C4-2B (cell line): ENCODE data around the gene UBXN2A.
"Not testable (repeated sequence)": the region's sequence is repeated elsewhere in the genome, so short reads cannot be mapped to it uniquely, and the experiment has no call there.

Experiments
- H3K27ac ChIP-seq: fragments of 450-650 bp; 2 replicates; pipeline ENCODE4 v1.5.1; 2017
- ZFX ChIP-seq: fragments of 450-650 bp; IDR thresholded peaks from 2 replicates; pipeline ENCODE4 v1.6.1; 2017
- TF ChIP-seq, protein P1 (sequence below): fragments of 450-650 bp; conservative IDR thresholded peaks from 2 replicates; pipeline ENCODE4 v1.5.1; 2017; ENCODE audit warnings: mild to moderate bottlenecking

Gene UBXN2A

DNA sequence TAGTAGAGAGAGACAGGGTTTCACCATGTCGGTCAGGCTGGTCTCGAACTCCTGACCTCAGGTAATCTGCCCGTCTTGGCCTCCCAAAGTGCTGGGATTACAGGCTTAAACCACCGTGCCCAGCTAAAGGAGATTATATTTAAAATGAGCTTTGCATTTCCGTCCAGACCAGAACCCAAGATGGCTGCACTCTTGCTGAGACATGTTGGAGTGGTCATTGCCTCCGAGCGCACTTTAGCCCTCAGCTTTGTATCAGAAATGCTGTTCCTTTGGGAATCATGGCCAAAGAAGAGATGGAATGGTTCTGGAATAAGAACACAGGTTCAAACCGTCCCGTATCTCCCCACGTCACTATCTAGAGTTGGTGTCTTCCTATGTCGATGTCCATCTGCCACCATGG, 3.4 kb downstream of the UBXN2A start:
- H3K27ac ChIP-seq = no peak overlapping the region
- TF ChIP-seq, protein P1, sequence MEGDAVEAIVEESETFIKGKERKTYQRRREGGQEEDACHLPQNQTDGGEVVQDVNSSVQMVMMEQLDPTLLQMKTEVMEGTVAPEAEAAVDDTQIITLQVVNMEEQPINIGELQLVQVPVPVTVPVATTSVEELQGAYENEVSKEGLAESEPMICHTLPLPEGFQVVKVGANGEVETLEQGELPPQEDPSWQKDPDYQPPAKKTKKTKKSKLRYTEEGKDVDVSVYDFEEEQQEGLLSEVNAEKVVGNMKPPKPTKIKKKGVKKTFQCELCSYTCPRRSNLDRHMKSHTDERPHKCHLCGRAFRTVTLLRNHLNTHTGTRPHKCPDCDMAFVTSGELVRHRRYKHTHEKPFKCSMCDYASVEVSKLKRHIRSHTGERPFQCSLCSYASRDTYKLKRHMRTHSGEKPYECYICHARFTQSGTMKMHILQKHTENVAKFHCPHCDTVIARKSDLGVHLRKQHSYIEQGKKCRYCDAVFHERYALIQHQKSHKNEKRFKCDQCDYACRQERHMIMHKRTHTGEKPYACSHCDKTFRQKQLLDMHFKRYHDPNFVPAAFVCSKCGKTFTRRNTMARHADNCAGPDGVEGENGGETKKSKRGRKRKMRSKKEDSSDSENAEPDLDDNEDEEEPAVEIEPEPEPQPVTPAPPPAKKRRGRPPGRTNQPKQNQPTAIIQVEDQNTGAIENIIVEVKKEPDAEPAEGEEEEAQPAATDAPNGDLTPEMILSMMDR = no peak
- TF ChIP-seq ZFX = no peak

DNA sequence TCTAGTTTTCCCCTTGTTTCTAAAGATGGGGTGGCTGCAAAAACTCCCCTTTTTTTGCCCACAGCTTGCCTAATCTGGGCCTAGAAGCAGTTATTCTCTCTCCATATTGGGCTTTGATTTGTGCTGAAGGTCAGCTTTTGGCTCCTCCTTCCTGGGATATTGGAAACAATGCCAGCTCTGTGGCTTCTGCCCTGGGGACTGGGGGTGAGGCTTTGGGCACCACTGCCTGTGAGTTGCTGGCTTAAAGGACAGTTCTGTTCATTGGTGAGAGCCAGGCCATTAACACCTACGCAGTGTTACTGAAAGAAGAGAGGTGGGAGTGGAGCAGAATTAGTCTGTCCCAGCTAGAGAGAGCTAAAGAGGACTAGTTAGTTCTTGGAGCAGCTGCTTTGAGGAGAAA, 4.3 kb downstream of the UBXN2A start:
- no peak overlapping the region for H3K27ac ChIP-seq

DNA sequence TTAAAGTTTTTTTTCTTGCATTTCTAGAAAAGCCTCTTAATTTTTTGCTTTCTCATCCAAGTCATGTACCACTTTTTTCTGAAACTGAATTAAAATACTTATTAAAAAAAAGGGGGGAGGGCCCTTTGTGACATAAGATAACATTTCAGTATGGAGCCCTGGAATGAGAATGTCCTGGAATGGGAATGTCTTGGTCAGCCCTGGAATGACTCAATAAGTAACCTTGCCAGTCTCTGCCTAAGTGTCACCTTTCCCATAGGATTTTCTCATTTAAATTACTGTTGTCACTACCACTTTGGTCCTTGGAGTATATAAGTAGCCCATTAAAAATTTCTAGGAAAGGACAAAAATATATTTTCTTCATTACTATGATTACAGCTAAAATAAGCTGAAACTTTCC, 4.7 kb downstream of the UBXN2A start:
- no peak overlapping the region for H3K27ac ChIP-seq

More for the DNA sequence above, 4.3 kb downstream of the UBXN2A start:
- TF ChIP-seq, protein P1 = no peak
- no peak for TF ChIP-seq ZFX

DNA sequence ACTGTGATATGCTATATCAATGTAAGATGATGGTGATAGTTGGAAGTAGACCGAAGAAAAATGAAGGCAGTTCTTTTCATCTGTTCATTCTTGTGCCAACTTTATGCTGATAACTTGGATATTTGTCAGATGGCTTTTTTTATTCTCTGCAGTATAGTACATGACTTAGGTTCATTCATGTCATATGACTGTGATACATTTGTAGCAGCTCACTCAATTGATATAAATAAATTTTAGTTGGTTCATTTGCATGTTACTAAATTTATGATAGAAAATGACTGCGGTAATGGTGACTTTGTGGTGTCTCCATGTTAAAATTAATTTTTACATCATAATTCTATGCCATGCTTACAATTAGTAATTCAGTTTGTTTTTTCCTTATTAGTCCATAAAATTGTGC, 7.1 kb downstream of the UBXN2A start:
- H3K27ac ChIP-seq = no peak overlapping the region
- TF ChIP-seq ZFX = no peak

More for the DNA sequence above, 4.7 kb downstream of the UBXN2A start:
- TF ChIP-seq, protein P1 = no peak
- no peak for TF ChIP-seq ZFX

DNA sequence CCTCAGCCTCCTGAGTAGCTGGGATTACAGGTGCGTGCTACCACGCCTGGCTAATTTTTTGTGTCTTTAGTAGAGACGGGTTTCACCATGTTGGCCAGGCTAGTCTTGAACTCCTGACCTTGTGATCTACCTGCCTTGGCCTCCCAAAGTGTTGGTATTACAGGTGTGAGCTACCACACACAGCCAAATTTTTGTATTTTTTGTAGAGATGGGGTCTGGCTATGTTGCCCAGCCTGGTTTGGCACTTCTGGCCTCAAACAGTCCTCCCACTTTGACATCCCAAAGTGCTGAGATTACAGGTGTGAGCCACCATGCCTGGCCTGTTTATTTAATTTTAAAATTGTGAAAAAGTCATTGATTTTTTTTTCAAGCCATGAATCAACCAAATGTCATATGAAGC, 12.3 kb downstream of the UBXN2A start:
- H3K27ac ChIP-seq = not testable (repeated sequence)

DNA sequence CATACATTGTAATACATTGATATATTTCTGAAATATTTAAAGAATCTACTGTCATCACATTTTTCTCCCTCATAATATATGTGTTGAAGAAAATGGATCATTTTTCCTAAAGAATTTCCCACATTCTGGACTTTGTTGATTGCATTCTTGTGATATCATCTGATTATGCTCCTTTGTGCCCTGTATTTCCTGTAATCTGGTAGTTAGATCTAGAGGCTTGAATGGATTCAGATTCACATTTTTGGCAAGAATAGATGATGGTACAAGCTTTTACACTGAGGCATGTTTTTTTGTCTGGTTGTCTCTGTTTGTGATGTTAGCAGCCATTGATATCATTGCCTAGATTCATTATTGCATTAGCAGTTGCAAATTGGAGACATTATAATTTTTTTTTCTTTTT, 13.4 kb downstream of the UBXN2A start:
- H3K27ac ChIP-seq = no peak overlapping the region
- no peak for TF ChIP-seq ZFX
- TF ChIP-seq, protein P1 = no peak

DNA sequence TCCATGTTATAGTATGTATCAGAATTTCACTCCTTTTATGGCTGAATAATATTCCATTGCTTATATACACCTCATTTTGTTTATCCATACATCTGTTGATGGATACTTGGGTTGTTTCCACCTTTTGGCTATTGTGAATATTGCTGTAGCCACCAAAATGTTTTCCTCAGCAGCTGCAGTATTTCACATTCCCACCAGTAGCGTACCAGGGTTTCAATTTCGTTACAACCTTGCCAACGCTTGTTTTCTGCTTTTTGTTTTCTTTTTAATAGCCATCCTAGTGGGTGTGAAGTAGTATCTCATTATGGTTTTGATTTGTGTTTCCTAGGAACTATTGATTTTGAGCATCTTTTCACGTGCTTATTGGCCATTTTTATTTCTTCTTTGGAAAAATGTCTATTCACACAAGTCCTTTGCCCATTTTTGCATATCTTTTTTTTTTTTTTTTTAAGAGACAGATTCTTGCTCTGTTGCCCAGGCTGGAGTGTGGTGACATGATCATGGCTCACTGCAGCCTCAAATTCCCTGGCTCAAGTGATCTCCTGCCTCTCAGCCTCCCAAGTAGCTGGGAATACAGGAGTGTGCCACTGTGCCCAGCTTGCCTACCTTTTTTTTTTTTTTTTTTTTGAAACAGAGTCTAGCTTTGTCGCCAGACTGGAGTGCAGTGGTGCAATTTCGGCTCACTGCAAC, 14.2 kb downstream of the UBXN2A start:
- no peak for TF ChIP-seq ZFX
- H3K27ac ChIP-seq = no peak overlapping the region

DNA sequence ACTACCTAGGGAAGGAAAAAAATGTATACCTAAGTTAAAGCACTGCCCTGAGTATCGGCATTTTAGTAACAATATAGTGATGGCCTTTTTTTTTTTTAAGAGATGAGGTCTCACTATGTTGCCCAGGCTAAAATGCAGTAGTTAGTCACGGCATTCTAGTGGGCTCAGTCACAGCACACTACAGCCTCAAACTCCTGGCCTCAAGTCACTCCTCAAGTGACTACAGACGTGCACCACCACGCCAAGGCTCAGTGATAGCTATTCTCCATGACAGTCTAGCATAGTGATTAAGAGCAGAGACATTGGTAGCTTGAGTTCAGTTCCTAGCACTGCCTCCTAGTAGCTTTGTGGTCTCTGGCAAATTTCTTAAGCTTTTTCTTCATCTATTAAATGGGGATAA, 27.6 kb downstream of the UBXN2A start:
- no peak for TF ChIP-seq ZFX
- TF ChIP-seq, protein P1 = no peak
- H3K27ac ChIP-seq = no peak overlapping the region

DNA sequence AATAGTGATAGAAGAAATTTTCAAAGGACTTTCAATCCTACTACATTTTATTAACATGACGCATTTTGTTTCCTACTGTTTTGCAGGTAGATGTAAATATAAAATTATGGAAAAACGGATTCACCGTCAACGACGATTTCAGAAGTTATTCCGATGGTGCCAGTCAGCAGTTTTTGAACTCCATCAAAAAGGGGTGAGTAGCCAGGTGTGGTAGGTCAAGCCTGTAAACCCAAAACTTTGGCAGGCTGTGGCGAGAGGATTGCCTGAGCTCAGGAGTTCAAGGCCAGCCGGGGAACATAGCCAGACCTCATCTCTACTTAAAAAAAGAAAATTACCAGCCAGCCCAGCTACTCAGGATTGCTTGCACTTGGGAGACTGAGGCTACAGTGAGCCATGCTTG, 36.6 kb downstream of the UBXN2A start:
- H3K27ac ChIP-seq = no peak overlapping the region
- TF ChIP-seq, protein P1 = no peak
- TF ChIP-seq ZFX = no peak
